GM19438 (cell line): ENCODE measurements around the gene GALNT16.

Experiments used
- ATAC-seq: cut with Tn5 transposase; IDR thresholded peaks from one replicate; pipeline ENCODE4 v1.9.1; 2021; ENCODE audit warnings: low read depth; ENCODE audit not compliant: unreplicated experiment

The GALNT16 gene

DNA sequence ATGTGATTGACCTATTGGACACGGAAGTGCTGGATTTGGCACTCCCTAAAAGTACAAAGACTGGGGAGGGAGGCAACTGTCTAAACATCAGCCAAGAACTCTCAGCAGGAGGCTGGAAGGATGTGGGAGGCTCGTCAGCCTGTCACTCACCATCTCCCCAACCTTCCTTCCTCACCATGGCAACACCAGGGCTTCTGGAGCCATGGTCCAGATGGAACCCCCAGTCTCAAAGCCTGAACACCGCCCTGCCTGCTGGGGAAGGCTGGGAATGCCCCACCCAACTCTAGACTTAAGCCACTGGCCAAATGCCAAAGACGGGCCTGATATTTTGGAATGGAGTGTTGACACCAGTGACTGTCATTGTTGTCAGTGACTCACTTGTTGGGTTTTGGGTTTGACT, 55.3 kb downstream of the GALNT16 start:
- no peak for ATAC-seq

DNA sequence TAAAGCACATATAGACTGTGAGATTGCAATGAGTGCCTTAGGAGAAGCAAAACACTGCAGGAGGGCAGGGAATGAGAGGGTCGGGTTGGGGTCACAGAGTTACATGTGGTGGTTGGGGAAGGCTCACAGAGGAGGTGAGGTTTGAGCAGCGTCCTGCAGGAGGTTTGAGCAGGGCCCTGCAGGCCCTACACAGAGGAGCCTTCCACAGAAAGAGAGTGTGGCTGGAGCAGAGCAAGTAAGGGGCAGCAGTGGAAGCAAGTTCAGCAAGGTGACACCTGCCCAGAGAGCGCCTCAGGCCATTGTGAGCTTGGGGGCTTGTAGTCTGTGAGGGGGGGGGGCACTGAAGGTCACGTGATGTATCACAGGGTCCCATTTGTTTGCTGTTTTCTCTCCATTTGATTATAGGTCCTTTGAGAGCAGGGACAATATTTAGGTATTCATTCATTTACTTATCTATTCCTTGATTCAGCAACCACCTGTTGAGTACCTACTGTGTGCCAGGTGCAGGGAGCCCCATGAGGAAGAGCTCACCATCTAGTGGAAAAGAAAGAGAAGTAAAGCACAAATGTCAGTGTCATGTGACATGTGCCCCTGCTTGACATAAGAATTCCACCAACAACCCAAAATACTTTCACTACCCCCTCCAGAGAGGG, 56.6 kb downstream of the GALNT16 start:
- ATAC-seq: no peak

DNA sequence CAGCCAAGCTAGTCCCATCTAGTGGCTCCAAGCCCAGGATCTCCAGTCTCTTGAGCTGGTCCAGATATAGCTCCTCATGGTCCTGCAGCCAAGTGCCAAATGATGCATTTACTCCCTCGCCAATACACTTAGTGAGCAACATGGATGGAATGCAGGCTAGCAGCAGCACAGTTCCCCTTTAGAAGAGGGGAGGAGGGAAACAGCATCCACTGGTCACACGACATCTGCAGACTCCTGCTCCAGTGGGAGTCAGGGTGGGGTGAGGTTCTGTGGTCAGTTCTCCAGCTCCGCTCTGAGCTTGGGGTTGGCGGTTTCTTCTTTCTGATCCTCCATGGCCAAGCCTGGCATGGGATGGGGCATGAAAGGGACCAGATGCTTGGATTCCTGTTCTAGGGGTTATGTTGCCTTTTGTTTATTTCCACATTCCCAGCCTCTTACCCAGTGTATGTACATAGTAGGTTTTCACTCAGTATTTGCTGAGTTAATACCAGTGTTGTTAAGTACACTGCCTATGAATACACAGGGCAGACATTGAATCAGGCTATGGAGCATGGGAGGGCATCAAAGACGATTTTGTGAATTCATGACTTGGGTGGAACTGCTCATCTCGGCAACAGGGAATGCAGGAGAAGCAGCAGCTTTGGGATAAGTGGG, 57.3 kb downstream of the GALNT16 start:
- ATAC-seq: no peak

GRCh38 chr14:69317780-69318179, 57.8 kb downstream of the GALNT16 start:
- no peak for ATAC-seq

DNA sequence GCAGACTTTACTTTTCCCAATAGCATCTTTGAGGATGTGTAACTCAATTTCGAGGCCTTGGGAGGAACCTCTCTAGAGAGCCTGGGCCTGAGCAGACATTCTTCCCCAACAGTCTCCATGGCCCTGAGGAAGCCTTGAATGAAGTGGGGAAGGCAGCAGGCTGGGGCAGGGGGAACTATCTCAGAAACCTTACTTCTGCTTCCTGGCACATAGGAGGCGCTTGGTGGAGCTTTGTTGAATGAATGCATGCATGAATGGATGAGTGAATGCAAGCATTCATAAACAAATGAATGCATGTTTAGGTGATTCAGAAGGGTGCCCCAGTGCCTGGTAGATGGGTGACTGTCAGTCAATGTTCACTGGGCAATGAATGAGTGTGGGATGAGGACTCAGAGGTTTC, 58.3 kb downstream of the GALNT16 start:
- ATAC-seq: no peak

DNA sequence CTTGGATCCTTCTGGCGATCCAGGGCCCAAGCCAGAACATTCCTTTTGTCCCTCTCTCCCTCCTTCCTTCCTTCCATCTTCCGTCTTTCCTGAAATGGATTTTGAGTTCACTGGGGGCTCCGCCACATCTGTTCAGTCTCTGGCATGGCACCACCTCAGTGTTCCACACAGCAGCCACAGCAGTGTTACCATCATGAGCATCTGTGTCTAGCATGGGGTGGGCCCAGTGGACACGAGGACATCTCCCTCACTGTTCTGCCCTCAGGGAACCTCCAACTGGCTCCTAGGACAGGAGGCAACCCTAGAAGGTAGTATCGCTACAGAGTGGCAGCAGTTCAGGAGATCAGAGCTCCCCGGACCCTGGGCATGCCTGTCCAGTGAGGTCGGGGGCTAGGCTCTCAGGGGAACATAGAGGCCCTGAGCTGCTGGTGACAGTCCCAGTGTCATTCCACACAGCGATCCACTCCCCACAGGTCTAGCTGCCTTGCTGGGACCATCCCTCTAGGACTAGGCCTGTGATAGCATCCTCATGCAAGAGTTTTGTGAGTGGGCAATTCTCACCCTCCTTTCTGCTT, 59.0 kb downstream of the GALNT16 start:
- no peak for ATAC-seq

GRCh38 chr14:69319911-69320310, 60.0 kb downstream of the GALNT16 start:
- ATAC-seq: no peak

DNA sequence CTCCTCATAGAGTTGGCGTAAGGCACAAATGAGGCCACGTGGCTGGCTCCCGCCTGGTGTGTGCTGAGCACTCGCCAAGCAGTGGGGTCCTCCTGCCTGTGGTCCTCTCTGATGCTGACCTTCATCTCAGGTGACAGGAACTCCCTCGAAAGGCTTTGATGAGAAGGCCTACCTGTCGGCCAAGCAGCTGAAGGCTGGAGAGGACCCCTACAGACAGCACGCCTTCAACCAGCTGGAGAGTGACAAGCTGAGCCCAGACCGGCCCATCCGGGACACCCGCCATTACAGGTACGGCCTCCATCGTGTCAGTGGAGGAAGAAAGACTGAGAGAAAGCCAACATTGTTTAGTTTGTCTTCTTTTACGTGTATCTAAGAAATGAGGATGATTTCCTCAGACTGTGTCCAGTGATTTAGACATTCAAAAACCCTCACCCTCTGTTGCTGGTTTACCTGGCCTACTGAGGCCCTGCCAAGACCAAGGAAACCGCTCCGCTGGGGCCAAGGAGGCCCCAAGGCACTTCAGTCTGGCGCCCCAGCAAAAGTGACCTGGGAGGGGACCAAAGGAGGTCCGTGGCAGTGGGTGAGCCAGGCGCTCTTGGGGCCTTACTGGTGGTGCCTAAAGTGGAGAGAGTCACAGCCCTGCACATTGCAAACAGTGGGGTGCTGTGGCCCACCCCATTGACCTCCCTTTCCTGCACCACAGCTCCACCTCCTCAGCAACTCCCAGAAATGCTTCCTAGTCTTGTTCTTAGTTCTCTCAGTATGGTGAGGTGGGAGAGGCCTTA, 60.8 kb downstream of the GALNT16 start:
- ATAC-seq: no peak

- ATAC-seq: no peak
These were observed 61.8 kb downstream of the GALNT16 start for GRCh38 chr14:69321601-69322330.

DNA sequence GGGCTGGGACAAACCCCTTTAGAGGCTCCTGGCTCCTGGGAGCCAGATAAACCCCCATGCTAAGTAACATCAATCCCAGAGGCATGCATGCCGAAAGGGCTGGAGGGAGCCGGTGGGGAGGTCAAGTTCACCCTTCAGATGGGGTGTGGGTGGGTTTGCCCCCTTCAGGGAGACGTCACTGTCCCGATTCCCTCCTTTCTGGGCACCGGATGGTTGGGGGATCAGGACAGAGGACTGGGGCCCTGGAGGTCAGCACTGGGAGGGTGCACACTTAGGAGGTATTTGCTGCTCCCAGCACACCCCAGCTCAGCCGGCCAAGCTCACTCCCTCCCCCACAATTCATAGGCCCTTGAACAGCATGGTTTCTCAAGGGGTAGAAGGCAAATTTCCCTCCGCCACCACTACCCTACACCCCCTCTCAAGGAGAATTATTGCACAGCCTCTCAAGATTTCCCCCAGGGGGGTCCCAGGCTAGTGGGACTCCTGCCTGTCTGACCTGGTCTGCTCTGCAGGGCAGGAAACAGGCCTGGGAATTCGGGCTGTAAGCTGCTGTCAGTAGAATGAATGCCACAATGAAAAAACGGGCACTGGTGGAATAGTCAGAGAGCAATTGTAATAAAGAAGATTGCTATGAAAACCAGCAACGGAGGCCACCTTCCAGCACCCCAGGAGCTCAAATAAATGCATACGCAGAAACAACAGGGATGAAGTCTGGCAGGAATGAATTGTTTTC, 63.5 kb downstream of the GALNT16 start:
- ATAC-seq: no peak

DNA sequence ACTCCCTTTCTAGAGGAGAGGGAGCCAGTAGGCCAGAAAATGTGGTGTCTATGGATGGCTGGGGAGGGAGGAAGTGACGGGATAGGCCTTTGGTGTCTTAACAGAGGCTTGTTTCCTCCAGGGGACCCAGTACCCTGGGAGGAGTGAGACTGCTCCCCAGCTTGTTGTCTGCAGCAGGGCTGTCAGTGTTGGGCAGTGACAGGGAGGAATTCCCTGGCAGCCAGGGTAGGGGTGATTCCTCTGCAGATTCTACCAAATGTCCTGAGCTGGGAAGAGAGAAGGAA, 64.0 kb downstream of the GALNT16 start:
- ATAC-seq: no peak

- ATAC-seq: no peak
These were observed 64.5 kb downstream of the GALNT16 start for GRCh38 chr14:69324341-69324931.

- no peak for ATAC-seq
These were observed 65.1 kb downstream of the GALNT16 start for GRCh38 chr14:69325086-69325485.

DNA sequence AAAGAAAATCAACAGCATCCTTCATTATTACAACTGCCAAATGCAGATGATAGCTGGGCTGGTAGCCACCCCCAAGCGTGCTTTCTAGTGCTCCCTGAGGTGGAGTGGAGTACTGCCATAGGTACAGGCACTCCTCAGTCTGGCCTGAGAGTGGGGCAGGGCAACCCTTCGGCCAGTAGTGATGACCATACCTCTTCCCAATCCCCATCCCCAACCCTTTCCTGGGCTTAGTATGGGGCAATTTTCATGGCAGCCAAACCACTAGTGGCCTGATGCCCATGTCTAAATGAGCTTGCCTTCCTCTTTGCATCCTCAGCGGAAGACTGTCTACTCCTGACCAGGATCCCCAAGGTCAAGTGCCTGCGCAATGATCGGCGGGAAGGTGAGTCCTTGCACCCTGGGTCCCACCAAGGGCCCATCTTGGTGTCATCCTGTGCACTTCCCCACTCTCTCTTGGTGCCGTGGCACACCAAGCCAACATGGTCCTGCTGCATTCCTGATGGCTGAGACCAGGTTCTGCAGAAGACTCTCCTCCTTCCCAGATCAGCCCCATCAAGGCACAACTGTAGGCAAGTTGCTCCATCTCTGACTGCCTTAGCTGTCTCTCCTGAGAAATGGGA, 65.8 kb downstream of the GALNT16 start:
- no peak for ATAC-seq

GRCh38 chr14:69326611-69327010, 66.7 kb downstream of the GALNT16 start:
- no peak for ATAC-seq

GRCh38 chr14:69327507-69327906, 67.5 kb downstream of the GALNT16 start:
- ATAC-seq: no peak

DNA sequence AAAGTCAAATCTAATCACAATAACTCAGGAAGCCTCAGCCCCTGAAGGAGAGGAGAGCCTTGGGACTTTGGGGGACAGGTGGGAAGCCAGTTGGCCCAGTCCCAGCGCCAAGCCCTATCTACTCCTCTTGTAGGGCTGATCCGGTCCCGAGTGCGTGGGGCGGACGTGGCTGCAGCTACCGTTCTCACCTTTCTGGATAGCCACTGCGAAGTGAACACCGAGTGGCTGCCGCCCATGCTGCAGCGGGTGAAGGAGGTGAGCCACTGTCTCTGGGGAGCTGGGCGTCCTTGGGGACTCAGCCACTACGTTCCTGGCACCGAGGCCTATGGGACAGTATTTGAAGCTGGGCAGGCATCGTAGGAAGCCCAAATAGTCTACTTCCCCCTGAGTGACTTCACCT, 68.4 kb downstream of the GALNT16 start:
- ATAC-seq: no peak

GRCh38 chr14:69328765-69329164, 68.8 kb downstream of the GALNT16 start:
- ATAC-seq: no peak

DNA sequence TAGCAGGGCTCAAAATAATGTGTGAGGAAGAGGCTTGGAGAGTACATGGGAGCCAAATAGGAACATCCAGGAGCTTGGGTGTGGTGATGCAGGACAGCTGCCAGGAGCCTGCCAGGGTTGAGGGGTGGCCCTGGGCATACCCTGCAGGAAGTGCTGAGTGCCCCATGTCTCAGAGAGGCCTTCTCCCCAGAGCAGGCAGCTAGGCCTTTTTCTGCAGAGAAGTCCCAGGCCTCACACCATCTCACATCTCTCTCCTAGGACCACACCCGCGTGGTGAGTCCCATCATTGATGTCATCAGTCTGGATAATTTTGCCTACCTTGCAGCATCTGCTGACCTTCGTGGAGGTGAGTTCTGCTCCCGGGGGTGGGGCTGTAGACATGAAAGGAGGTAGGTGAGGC, 71.2 kb downstream of the GALNT16 start:
- ATAC-seq: no peak
